Activated T-cell treated with anti-CD3 and anti-CD28 coated beads, Interleukin-2, amount 50 U/mL, for 4 hours (primary cell): Measurements from ENCODE around the gene AUTS2. TPM values are rescaled to one million over a fixed set of nuclear protein-coding genes. Genes with fewer than 3 reads are reported as not detected.

ENCODE experiments used
- ATAC-seq, 2 donors: fragments of 200-7000 bp; cut with Tn5 transposase; one replicate each; pipeline ENCODE4 v1.10.0; 2021
- DNase-seq: peaks from one replicate; pipeline ENCODE4 v3.0.0-alpha.2; 2020
- H3K27me3 Mint-ChIP-seq: one replicate; pipeline ENCODE4 v1.8.0; 2021; ENCODE audit warnings: low read depth, mixed read lengths
- H3K36me3 Mint-ChIP-seq: one replicate; pipeline ENCODE4 v1.8.0; 2022; ENCODE audit warnings: mixed read lengths; ENCODE audit not compliant: insufficient read depth
- H3K4me1 Mint-ChIP-seq: one replicate; pipeline ENCODE4 v1.8.0; 2021; ENCODE audit warnings: low read depth, mixed read lengths
- H3K4me3 Mint-ChIP-seq: one replicate; pipeline ENCODE4 v1.8.0; 2021; ENCODE audit warnings: mild to moderate bottlenecking, moderate library complexity, mixed read lengths
- H3K9me3 Mint-ChIP-seq: one replicate; pipeline ENCODE4 v1.8.0; 2021; ENCODE audit warnings: mixed read lengths
- total RNA-seq, 3 donors: library from RNA; stranded (reverse); gene quantifications; one replicate each; pipeline ENCODE4 v1.2.1, GENCODE V29; 2021

Gene AUTS2
- total RNA-seq, 3 donors from 2014 or later = 1.4 to 4.4 (median 2.8) TPM

- no peaks in the 10 kb centered on the region for H3K27me3 Mint-ChIP-seq
- H3K36me3 Mint-ChIP-seq = no peaks in the 10 kb centered on the region
- ATAC-seq (no peak), DNase-seq (no peak)
- peaks cover 2% of the 10 kb centered on the region for H3K4me1 Mint-ChIP-seq
- H3K4me3 Mint-ChIP-seq = no peak overlapping the region
- no peaks in the 10 kb centered on the region for H3K9me3 Mint-ChIP-seq
Measured at GRCh38 chr7:69652947-69653701, 54.8 kb downstream of the AUTS2 start.

- no peaks in the 10 kb centered on the region for H3K27me3 Mint-ChIP-seq
- DNase-seq = no peak
- no peaks in the 10 kb centered on the region for H3K9me3 Mint-ChIP-seq
- peaks cover 2% of the 10 kb centered on the region for H3K4me1 Mint-ChIP-seq
- no peak for ATAC-seq
- H3K36me3 Mint-ChIP-seq = no peaks in the 10 kb centered on the region
- no peak overlapping the region for H3K4me3 Mint-ChIP-seq
Measured at GRCh38 chr7:69653806-69654205, 55.5 kb downstream of the AUTS2 start.

GRCh38 chr7:69654381-69654780 lies 56.1 kb downstream of the AUTS2 start:
- Mint-ChIP-seq H3K27me3 (no peaks in the 10 kb centered on the region), H3K4me3 (no peak overlapping the region), H3K9me3 (no peaks in the 10 kb centered on the region), H3K36me3 (no peaks in the 10 kb centered on the region), H3K4me1 (peaks cover 2% of the 10 kb centered on the region)
- no peak for DNase-seq
- ATAC-seq = no peak

- peaks cover 2% of the 10 kb centered on the region for H3K4me1 Mint-ChIP-seq
- no peaks in the 10 kb centered on the region for H3K9me3 Mint-ChIP-seq
- no peaks in the 10 kb centered on the region for H3K27me3 Mint-ChIP-seq
- ATAC-seq = no peak
- no peaks in the 10 kb centered on the region for H3K36me3 Mint-ChIP-seq
- no peak for DNase-seq
- no peak overlapping the region for H3K4me3 Mint-ChIP-seq
Measured at GRCh38 chr7:69654849-69655707, 56.8 kb downstream of the AUTS2 start.

- DNase-seq = no peak
- H3K4me3 Mint-ChIP-seq = no peak overlapping the region
- H3K9me3 Mint-ChIP-seq = no peaks in the 10 kb centered on the region
- H3K27me3 Mint-ChIP-seq = no peaks in the 10 kb centered on the region
- no peaks in the 10 kb centered on the region for H3K36me3 Mint-ChIP-seq
- no peak for ATAC-seq
- H3K4me1 Mint-ChIP-seq = no peaks in the 10 kb centered on the region
Measured at GRCh38 chr7:69656077-69656476, 57.8 kb downstream of the AUTS2 start.

GRCh38 chr7:69656890-69657289 lies 58.6 kb downstream of the AUTS2 start:
- Mint-ChIP-seq H3K9me3 (no peaks in the 10 kb centered on the region), H3K4me3 (no peak overlapping the region)

GRCh38 chr7:69657331-69657730 lies 59.1 kb downstream of the AUTS2 start:
- no peak overlapping the region for H3K4me3 Mint-ChIP-seq
- no peaks in the 10 kb centered on the region for H3K4me1 Mint-ChIP-seq
- no peaks in the 10 kb centered on the region for H3K9me3 Mint-ChIP-seq
- H3K27me3 Mint-ChIP-seq = no peaks in the 10 kb centered on the region
- no peaks in the 10 kb centered on the region for H3K36me3 Mint-ChIP-seq
- ATAC-seq (no peak), DNase-seq (no peak)

More at GRCh38 chr7:69656890-69657289, 58.6 kb downstream of the AUTS2 start:
- Mint-ChIP-seq H3K27me3 (no peaks in the 10 kb centered on the region), H3K36me3 (no peaks in the 10 kb centered on the region), H3K4me1 (no peaks in the 10 kb centered on the region)
- ATAC-seq = no peak
- no peak for DNase-seq

GRCh38 chr7:69657985-69658384 lies 59.7 kb downstream of the AUTS2 start:
- H3K9me3 Mint-ChIP-seq = no peaks in the 10 kb centered on the region
- no peak for ATAC-seq
- H3K36me3 Mint-ChIP-seq = no peaks in the 10 kb centered on the region
- no peaks in the 10 kb centered on the region for H3K27me3 Mint-ChIP-seq
- H3K4me1 Mint-ChIP-seq = no peaks in the 10 kb centered on the region
- no peak for DNase-seq
- no peak overlapping the region for H3K4me3 Mint-ChIP-seq

GRCh38 chr7:69659983-69660382 lies 61.7 kb downstream of the AUTS2 start:
- H3K4me1 Mint-ChIP-seq = no peaks in the 10 kb centered on the region
- DNase-seq (no peak), ATAC-seq (no peak)
- H3K36me3 Mint-ChIP-seq = no peaks in the 10 kb centered on the region
- no peaks in the 10 kb centered on the region for H3K27me3 Mint-ChIP-seq
- H3K4me3 Mint-ChIP-seq = no peak overlapping the region
- no peaks in the 10 kb centered on the region for H3K9me3 Mint-ChIP-seq

GRCh38 chr7:69661342-69661741 lies 63.1 kb downstream of the AUTS2 start:
- no peak for ATAC-seq
- Mint-ChIP-seq H3K36me3 (no peaks in the 10 kb centered on the region), H3K4me3 (no peak overlapping the region), H3K9me3 (no peaks in the 10 kb centered on the region), H3K27me3 (no peaks in the 10 kb centered on the region), H3K4me1 (no peaks in the 10 kb centered on the region)
- DNase-seq = no peak

- H3K9me3 Mint-ChIP-seq = no peaks in the 10 kb centered on the region
- H3K4me3 Mint-ChIP-seq = no peak overlapping the region
- H3K36me3 Mint-ChIP-seq = no peaks in the 10 kb centered on the region
- DNase-seq (no peak), ATAC-seq (no peak)
- no peaks in the 10 kb centered on the region for H3K27me3 Mint-ChIP-seq
- no peaks in the 10 kb centered on the region for H3K4me1 Mint-ChIP-seq
Measured at GRCh38 chr7:69663911-69664832, 65.9 kb downstream of the AUTS2 start.

GRCh38 chr7:69665369-69665768 lies 67.1 kb downstream of the AUTS2 start:
- Mint-ChIP-seq H3K36me3 (no peaks in the 10 kb centered on the region), H3K9me3 (no peaks in the 10 kb centered on the region), H3K4me3 (no peak overlapping the region), H3K4me1 (no peaks in the 10 kb centered on the region), H3K27me3 (no peaks in the 10 kb centered on the region)
- DNase-seq = no peak
- ATAC-seq = no peak

- ATAC-seq (no peak), DNase-seq (no peak)
- no peaks in the 10 kb centered on the region for H3K4me1 Mint-ChIP-seq
- no peaks in the 10 kb centered on the region for H3K9me3 Mint-ChIP-seq
- no peak overlapping the region for H3K4me3 Mint-ChIP-seq
- no peaks in the 10 kb centered on the region for H3K27me3 Mint-ChIP-seq
- no peaks in the 10 kb centered on the region for H3K36me3 Mint-ChIP-seq
Measured at GRCh38 chr7:69668339-69668870, 70.1 kb downstream of the AUTS2 start.

GRCh38 chr7:69670701-69671100 lies 72.4 kb downstream of the AUTS2 start:
- DNase-seq (no peak), ATAC-seq (no peak)
- H3K4me3 Mint-ChIP-seq = no peak overlapping the region
- no peaks in the 10 kb centered on the region for H3K36me3 Mint-ChIP-seq
- H3K4me1 Mint-ChIP-seq = no peaks in the 10 kb centered on the region
- no peaks in the 10 kb centered on the region for H3K27me3 Mint-ChIP-seq
- no peaks in the 10 kb centered on the region for H3K9me3 Mint-ChIP-seq
